Activated CD8-positive, alpha-beta memory T cell treated with anti-CD3 and anti-CD28 coated beads, Interleukin-2, amount 50 U/mL, for 1 hour (primary cell): Measurements from ENCODE around the gene CPNE6.
A peak's percentile ranks its signal among the peaks of the same experiment; 100 is the strongest.
"Not testable (repeated sequence)": the region's sequence is repeated elsewhere in the genome, so short reads cannot be mapped to it uniquely, and the experiment has no call there.

Experiments
- DNase-seq: peaks from one replicate; pipeline ENCODE4 v3.0.0-alpha.2; 2020; ENCODE audit errors: extremely low read depth

The CPNE6 gene

DNA sequence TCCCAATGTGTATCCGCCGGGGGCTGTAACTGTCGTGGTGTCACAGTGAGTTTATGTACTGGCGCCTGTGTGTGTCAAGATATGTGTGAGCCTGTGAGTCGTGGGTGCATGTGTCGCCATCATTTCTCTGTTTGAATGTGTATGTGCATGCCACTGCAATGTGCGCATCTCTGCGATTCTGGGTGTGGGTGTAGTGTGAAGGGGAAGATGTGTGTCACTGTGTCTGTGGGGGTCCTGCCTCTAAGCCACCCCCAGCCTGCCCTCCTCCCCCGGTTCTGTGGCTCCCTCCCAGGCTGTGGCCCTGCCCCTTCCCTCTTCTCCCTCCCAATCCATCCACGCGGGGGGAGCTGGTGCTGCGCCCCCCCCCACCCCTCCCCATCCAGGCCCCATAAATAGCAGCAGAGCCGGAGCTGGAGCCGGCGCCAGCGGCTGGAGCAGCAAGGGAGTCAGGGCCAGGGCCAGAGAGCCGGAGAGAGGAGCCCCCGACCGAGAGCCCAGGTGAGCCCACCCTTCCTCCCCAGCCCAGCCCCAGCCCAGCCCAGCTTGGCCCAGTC is at the start of gene CPNE6:
Gene CPNE6, plus strand, starts transcription at position 419 of the 554 bp plus-strand sequence. CDS start 1,375 bp downstream, outside the sequence.
- no peak for DNase-seq

DNA sequence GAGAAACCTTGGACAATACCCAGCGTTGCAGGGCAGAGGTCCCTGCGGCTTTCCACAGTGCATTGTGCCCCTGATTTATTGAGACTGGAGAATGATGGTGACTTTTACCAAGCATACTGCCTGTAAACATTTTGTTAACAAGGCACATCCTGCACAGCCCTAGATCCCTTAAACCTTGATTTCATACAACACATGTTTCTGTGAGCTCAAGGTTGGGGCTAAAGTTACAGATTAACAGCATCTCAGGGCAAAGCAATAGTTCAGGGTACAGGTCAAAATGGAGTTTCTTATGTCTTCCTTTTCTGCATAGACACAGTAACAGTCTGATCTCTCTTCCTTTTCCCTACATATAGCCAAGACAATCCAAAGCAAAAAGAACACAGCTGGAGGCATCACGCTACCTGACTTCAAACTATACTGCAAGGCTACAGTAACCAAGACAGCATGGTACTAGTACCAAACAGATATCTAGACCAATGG is 46.4 kb upstream of the CPNE6 start:
- not testable (repeated sequence) for DNase-seq

DNA sequence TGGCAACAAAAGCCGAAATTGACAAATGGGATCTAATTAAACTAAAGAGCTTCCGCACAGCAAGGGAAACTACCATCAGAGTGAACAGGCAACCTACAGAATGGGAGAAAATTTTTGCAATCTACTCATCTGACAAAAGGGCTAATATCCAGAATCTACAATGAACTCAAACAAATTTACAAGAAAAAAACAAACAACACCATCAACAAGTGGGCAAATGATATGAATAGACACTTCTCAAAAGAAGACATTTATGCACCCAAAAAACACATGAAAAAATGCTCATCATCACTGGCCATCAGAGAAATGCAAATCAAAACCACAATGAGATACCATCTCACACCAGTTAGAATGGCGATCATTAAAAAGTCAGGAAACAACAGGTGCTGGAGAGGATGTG is 41.7 kb upstream of the CPNE6 start:
- DNase-seq = not testable (repeated sequence)

DNA sequence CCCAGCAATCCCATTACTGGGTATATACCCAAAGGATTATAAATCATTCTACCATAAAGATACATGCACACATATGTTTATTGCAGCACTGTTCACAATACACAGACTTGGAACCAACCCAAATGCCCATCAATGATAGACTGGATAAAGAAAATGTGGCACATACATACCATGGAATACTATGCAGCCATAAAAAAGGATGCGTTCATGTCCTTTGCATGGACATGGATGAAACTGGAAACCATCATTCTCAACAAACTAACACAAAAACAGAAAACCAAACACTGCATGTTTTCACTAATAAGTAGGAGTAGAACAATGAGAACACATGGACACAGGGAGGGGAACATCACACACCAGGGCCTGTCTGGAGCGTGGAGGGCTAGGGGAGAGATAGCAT is 40.0 kb upstream of the CPNE6 start:
- not testable (repeated sequence) for DNase-seq

DNA sequence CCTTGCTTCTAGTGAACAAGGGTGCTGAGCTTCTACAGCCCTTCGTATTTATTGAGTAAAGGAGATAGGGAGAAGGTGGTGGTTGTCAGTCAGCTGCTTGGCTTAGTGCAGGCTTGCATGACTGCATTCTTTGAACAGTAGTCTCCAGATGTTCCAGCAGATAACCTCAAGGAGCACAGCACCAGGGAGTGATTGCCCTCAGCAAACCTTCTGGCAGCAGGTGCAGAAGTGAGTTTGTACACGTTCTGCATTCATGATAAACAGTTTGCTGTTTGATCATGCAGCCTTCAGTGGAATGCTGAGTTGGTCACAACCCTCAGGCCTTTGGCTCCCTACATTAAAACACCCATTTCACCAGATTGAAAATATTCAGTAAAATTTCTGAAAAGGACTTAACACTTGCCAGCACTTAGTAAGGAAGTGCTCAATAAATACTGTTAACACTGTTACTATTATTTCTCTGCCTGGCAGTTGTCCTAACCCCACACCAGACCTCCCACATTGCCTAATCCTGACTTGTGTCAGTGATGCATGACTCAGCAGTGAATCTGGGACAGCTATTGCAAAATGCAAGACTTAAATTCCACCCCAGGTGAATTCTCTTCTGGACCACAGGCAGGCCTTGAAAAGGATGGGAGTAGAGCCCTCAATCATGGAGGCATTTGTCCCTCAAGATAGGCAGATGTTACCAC is 38.5 kb upstream of the CPNE6 start:
- DNase-seq = no peak

DNA sequence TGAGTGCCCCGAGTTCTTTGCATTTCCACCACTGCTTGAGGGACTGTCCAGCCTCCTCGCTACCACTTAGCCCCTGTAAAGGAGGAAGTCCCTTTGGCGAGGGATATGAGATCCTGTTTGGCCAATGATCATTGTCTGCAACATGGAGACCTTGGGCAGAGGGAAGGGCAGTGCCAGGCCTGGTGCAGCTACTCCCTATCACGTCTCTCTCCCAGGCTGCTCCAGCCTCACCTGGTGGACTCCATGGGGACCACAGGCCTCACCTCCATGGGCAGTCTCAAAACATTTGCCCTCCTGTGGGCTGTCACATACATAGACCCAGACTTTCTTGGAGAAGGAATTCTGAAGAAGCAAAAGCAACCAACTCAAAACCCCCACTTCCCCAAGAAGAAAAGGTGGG is 35.6 kb upstream of the CPNE6 start:
- DNase-seq = not testable (repeated sequence)

DNA sequence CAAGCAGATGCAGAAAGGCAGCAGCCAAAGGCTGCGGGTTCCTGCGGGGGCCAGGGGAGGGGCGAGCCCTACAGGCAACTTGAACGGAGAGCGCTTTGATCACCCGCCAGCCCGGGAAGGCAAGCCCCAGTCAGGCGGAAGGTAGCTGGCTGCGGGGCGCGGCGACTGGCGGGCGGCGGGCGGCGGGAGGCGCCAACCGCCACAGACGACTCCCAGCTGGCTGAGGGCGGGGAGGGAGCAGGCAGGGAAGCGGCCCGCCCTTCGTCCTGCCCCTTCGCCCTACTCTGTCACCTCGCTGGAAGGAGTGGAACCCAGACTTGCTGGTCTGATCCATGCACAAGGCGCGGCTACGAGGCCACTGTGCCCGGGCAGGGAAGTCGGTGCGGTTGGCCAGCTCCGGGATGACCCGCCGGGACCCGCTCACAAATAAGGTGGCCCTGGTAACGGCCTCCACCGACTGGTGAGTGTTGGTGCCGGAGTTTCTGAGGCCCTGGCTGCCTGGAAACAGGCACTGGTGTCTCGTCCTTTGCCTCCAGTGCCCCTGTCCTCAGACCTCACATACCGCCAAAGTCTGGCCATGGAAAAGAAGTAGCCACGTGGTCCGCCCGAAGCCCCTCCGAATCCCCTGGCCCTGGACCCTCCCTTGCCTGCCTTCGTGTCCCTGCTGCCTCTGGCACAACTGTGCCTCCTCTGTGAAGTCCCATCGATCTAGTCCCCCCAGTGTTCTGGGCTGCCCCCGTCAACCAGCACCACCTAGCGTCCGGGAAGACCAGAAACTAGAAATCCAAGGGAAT is 35.0 kb upstream of the CPNE6 start:
- peak; percentile 21 for DNase-seq

DNA sequence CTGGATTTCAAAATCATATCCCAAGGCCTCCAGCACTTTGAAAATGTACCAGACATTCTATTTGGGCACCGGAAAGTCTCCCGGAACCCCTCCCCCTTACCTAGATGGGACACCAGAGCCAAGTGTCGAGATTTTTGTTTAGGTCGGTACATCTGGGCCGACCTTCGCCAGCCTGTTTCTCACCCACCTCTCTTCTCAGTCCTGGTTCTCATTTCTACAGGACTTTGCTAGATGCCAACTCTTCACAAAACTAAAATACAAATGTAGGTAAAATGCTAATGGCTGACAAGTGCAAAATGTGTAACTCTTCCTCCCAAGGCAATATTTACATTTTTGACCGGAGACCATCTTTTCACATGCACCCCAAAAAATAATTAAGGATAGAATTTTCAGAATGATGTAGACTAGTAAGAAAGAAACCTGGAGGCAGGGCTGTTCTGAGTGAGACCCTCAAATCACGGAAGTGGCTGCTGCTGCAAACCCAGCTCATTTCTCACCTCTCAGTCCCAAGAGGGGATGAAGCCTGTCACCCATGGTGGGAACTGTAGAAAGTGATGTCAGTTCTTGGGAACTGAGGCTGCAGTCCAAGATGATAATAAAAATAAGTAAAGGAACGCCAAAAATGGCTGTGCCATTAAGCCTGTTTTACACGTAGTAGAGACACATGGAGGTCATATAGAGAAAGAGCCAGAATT is 34.3 kb upstream of the CPNE6 start:
- DNase-seq = not testable (repeated sequence)

DNA sequence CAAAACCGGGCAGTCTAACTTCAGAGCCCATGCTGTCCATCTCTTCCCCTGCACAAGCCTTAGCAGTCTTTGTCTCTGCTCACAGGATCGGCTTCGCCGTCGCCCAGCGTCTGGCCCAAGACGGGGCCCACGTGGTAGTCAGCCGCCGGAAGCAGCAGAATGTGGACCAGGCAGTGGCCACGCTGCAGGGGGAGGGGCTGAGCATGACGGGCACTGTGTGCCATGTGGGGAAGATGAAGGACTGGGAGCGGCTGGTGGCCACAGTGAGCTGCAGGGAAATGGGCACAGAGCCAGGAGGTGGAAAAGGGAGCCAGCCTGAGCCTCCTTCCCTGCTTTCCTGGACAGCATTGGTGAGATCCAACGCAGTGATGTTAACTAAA is 33.7 kb upstream of the CPNE6 start:
- DNase-seq = no peak

DNA sequence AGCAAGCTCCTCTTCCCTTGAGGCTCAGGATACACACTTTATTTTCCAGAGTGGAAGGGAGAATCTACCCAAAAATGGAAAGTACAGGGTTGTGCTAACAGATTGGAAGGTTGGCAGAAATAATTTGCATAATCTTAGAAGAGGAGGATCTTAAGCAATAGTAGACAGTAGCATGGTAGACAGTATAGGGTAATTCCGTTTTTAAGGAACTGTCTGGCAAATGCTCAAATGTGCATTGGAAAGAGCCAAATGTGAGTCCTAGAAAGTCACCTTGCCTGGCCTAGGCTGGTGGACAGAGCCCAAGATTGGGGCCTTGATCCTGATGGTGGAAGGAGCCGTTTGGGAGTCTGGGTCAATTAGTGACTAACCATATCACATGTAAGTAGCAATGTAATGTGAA is 32.7 kb upstream of the CPNE6 start:
- DNase-seq = no peak

DNA sequence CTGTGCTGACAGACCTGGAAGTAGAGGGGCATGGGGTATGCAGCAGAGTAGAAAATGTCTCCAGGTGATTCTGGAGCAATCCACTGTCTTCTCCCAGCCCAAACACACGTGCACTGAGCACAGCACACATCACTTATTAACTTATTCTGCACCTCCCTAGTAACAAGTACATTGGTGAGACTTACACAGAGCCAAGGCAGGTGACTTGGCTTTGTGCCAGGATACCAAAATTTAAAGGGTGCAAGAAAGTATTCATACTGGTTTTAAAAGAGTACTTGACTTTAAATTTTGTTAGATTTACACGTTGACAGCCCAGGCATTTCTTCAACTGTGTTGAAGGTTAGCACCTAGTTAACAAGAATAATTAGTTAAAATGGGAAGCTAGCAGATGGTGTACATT is 30.7 kb upstream of the CPNE6 start:
- no peak for DNase-seq

DNA sequence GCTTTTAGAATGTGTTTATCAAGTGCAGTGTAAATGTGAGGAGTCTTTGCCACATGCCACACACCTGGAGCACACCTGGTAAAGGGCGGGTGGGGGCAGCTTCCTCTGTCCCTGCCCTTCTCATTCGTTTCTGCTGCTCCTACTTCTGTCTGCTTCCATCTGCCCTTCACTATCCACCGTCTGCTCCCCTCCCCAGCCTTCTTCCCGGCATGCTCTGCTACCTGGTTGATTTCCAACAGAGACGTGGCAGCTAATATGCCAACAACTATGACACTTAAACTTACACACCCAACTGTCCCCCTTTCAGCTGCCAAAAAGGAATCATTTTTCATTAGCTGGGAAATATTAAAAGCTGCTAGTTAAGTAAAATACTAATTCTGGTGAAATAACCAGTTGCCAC is 28.6 kb upstream of the CPNE6 start:
- DNase-seq = no peak

DNA sequence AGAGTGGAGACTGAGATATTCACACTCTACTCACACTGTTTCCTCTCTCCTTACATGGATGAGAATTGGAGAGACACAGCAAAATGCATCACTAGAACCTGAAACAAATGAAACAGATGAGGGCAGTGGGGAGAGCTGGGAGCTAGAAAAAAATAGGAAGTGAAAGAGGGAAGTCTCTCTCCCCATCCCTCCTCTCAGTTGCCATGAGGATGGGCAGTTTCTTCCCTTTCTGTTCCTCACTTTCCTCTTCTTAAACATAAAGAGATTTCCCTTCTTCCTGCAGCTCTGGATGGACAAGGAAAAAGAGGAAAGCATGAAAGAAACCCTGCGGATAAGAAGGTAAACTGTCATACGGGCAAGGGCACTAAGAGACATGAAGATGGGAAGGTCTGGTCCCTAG is 22.4 kb upstream of the CPNE6 start:
- not testable (repeated sequence) for DNase-seq

DNA sequence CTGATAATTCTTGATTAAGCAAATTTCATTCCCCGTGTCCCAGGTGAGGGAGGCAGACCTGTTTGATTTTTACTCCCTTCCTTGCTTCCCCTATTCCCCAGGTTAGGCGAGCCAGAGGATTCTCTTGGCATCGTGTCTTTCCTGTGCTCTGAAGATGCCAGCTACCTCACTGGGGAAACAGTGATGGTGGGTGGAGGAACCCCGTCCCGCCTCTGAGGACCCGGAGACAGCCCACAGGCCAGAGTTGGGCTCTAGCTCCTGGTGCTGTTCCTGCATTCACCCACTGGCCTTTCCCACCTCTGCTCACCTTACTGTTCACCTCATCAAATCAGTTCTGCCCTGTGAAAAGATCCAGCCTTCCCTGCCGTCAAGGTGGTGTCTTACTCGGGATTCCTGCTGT is 20.6 kb upstream of the CPNE6 start:
- not testable (repeated sequence) for DNase-seq

DNA sequence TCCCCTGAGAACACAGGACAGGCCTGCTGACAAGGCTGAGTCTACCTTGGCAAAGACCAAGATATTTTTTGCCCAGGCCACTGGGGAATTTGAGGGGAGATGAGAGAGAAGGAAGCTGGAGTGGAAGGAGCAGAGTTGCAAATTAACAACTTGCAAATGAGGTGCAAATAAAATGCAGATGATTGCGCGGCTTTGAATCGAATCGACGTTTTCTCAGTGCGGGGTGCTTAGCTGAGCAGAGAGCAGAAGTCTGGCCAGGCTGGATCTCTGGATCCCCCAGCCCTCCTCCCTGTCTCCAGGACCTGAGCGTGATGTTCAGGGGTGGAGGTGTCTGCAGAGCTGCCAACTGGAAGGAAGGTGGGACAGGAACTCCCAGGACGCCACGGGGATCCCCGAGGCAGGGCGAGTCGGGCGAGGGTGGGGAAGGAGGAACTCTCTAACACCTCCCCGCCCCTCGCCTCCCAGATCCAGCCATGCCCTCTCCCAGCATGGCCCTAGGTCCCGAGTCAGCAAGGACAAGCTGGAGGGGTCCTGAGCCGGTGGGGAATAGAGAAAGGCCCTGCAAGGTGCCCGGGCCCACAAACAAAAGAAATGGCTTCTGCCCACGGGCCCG is 20.1 kb upstream of the CPNE6 start:
- DNase-seq = no peak

DNA sequence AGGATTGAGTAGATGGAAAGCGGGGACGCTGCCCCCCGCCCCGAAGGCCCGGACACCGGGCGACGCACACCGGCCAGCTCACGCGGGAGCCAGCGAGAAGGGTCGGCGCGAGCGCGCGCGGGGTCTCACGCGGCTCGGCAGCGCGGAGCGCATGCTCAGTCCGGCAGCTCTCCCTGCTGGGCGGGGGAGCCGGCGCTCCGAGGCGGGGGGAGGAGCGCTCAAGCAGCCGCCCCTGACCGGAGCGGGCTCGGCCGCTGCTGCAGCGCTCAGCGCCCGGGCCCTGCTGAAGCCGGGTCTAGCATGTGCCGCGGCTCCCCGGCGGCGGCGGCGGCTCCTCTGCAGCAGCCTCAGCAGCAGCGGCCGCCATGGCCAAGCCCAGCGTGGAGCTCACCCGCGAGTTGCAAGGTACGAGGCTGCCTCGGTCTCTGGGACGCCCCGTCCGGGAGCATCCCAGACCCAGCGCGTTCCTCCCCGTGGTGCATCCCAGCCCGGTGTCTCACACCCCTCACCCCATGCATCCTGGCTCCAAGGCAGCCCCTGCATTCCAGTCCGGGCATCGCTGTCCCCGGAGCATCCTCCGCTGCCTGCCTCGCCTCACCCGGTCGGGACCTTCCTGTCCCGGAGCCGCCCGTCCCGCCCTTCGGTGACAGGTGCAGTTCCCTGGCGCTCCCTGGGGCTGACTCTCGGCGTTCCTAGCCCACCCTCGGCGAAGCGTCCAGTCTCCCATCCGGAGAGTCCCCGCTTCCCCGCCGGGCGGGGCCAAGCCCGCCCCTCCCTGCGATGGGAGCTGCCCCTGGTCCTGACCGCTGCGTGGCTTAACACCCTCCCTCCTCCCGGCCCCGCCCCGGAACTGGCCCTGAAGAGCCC is 19.3 kb upstream of the CPNE6 start, which contains the start of gene CARMIL3:
Gene CARMIL3, plus strand, starts transcription at position 221 of the 867 bp plus-strand sequence. Its CDS starts 145 bp downstream, at position 366.
- no peak for DNase-seq

DNA sequence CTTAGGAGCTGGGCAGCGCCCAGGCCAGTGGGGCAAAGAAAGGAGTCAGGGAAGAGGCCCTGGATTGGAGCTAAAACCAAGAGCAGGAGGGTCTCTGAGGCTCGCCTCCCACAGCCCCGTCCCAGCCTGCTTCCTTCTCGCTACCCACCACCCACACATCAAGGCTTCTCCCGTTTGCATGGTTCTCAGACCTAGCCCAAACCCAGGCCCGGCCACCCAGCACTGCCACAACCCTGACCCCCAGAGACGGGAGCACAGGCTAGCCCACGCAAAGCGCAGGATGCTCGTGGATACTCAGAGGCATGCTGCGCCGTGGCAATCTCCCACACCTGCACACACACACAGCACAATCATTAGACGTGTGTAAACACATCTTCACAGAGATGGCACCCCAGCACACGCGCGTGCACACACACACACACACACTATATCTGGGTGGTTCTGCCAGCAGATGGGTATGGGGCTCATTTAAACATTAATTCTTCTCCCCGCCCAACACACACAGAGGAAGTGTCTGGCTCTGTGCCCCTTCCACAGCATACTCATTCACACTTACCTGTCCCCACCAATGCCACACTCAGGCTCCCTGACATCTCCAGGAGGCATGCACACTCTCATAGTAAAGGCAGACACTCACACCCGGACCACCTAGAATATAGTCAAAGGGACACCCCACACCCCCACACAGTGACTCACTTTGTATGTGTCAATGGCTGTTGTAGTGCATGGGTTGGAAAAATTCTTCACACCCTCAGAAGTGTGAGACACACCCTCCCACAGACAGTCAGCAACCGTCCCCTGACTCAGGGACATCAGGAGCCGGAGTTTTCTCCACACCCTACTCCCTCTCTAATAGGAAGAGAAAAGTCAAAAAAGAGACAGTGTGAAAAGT is 18.5 kb upstream of the CPNE6 start:
- DNase-seq = peak; percentile 19

DNA sequence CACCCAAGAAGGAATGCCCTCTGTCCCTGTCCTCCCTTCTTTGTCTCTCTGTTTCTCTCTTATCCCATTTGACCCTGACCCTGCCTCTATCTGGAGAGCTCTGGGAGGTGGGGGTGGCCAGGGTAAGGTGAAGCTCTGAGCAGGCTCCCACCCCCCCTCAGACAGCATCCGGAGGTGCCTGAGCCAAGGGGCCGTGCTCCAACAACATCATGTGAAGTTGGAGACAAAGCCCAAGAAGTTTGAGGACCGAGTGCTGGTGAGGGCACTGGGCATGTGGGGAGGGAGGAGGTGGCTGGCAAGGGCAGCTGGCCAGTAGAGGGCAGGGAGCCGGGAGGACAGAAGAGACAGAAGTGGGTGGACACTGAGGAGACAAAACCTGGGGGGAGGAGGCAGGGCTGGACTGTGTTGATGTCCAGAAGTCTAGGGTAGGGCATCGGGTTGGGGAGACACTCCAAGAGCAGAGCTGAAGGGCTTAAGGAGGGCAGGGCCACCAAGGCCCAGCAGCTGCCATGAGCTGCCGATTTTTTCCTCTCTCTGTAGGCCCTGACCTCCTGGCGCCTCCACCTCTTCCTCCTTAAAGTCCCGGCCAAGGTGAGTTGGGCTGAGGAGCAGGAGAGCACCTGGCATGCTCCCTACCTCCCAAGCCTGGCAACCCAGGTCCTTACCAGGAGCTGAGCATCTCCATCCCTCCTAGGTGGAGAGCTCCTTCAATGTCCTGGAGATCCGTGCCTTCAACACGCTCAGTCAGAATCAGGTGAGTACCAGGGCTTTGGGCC is 17.6 kb upstream of the CPNE6 start:
- no peak for DNase-seq

DNA sequence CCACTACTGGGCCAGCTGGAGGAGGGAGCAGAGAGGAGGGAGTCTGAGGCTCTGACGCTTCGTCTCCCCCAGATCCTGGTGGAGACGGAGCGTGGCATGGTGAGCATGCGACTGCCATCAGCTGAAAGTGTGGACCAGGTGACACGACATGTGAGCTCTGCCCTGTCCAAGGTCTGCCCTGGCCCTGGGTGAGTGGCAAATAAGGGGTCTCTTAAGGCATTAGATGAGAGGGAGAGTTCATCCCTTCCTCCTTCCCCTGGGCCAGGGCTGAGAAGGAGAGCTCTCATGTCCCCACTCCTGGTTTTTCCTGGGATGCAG is 17.1 kb upstream of the CPNE6 start:
- DNase-seq = no peak
